Vagina (tissue), 2 donors: Measurements from ENCODE around the gene HIGD2A.

Experiments used
- POLR2A ChIP-seq, 2 donors: fragments of 450-650 bp; IDR thresholded peaks; one replicate each; pipeline ENCODE4 v1.6.1; 2017; ENCODE audit warnings: antibody characterized with exemption in 2 of 2, mild to moderate bottlenecking in 2 of 2, moderate library complexity in 2 of 2
- TF ChIP-seq, protein P1 (sequence below), 3 experiments: fragments of 450-650 bp in 2 of 3; fragments of 200-600 bp in 1 of 3; sonication (generic) in 1 of 3; IDR thresholded peaks; one replicate each; pipeline ENCODE4 v1.5.1; 2017 to 2019; ENCODE audit warnings: antibody characterized with exemption in 3 of 3, mild to moderate bottlenecking in 2 of 3, moderate library complexity in 2 of 3

DNA sequence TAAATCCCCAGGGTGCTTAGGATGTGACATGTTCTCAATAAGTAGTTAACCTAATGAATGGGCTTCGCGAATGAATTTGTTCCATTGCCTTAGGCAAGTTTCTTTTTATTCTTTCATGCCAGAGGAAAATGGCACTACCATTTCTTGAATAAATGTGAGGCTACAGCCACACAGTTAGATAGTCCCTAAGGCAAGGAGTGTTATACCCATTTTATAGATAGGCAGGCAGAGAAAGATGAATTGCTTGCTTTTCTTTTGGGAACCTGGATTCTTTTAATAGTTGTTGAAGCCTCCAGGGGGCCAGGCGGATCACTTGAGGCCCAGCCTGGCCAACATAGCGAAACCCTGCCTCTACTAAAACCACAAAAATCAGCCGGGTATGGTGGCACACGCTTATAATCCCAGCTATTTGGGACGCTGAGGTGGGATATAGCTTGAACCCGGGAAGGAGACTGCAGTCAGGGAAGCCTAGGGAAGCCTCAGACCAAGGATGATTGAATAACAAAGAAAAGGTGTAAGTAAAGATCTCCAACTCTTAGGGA is 1.1 kb upstream of the HIGD2A start:
- TF ChIP-seq, protein P1, sequence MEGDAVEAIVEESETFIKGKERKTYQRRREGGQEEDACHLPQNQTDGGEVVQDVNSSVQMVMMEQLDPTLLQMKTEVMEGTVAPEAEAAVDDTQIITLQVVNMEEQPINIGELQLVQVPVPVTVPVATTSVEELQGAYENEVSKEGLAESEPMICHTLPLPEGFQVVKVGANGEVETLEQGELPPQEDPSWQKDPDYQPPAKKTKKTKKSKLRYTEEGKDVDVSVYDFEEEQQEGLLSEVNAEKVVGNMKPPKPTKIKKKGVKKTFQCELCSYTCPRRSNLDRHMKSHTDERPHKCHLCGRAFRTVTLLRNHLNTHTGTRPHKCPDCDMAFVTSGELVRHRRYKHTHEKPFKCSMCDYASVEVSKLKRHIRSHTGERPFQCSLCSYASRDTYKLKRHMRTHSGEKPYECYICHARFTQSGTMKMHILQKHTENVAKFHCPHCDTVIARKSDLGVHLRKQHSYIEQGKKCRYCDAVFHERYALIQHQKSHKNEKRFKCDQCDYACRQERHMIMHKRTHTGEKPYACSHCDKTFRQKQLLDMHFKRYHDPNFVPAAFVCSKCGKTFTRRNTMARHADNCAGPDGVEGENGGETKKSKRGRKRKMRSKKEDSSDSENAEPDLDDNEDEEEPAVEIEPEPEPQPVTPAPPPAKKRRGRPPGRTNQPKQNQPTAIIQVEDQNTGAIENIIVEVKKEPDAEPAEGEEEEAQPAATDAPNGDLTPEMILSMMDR (IDR thresholded peaks at IDR 0.05) = no peak
- no peak for TF ChIP-seq POLR2A (IDR thresholded peaks at IDR 0.05)
